H1 (cell line): ENCODE measurements around the gene CLDN24. TPM values are rescaled to one million over a fixed set of nuclear protein-coding genes. Genes with fewer than 3 reads are reported as not detected.

Source experiments
- CTCF ChIA-PET: fragments of 300-600 bp; sonication (Branson Sonifier 250); formaldehyde crosslinking; loops from one replicate; lab custom pipeline; 2021; ENCODE audit not compliant: partially characterized antibody; lab: Charles Lee
- POLR2A ChIA-PET: fragments of 300-600 bp; sonication (Branson Sonifier 250); formaldehyde crosslinking; loops from one replicate; lab custom pipeline; 2021; ENCODE audit warnings: inconsistent platforms; ENCODE audit not compliant: partially characterized antibody; lab: Charles Lee
- DNase-seq, 2 experiments: peaks; one replicate each; pipeline versions ENCODE4 v3.0.0 to v3.0.0-alpha.2; 2010 to 2022; ENCODE audit warnings: low spot score in 2 of 2, low read depth in 1 of 2, mixed read lengths in 1 of 2
- FAIRE-seq: peaks from 2 replicates; lab custom pipeline; 2011; peaks lifted over from hg19 to GRCh38; lab: Jason Lieb, UNC
- H2AFZ ChIP-seq: 2 replicates; pipeline ENCODE4 v1.8.1; 2012; ENCODE audit warnings: low read length, inconsistent platforms
- H2AK5ac ChIP-seq: 2 replicates; pipeline ENCODE4 v1.6.1; 2013; ENCODE audit warnings: low read depth, low read length
- H2BK120ac ChIP-seq: replicated peaks from 2 replicates; pipeline ENCODE3; 2013; ENCODE audit warnings: low read depth, low read length, inconsistent platforms
- H2BK12ac ChIP-seq: 2 replicates; pipeline ENCODE4 v1.6.1; 2013; ENCODE audit warnings: low read depth, low read length
- H2BK15ac ChIP-seq: 2 replicates; pipeline ENCODE4 v1.6.1; 2013; ENCODE audit warnings: low read length
- H2BK20ac ChIP-seq: 2 replicates; pipeline ENCODE4 v1.6.1; 2013; ENCODE audit warnings: low read length
- H2BK5ac ChIP-seq: 2 replicates; pipeline ENCODE4 v1.6.1; 2013; ENCODE audit warnings: low read depth, low read length
- H3K14ac ChIP-seq: 2 replicates; pipeline ENCODE4 v1.6.1; 2013; ENCODE audit warnings: inconsistent platforms; ENCODE audit not compliant: insufficient read length
- H3K18ac ChIP-seq: 2 replicates; pipeline ENCODE4 v1.6.1; 2013; ENCODE audit warnings: low read length; ENCODE audit errors: extremely low read depth
- H3K23ac ChIP-seq: 2 replicates; pipeline ENCODE4 v1.6.1; 2013; ENCODE audit warnings: inconsistent platforms; ENCODE audit not compliant: insufficient read length
- H3K23me2 ChIP-seq: 2 replicates; pipeline ENCODE4 v1.6.1; 2013; ENCODE audit warnings: low read depth, low read length
- H3K27ac ChIP-seq: 2 replicates; pipeline ENCODE4 v1.6.1; 2011; ENCODE audit warnings: low read depth, low read length, inconsistent platforms
- H3K27me3 ChIP-seq, 4 experiments: replicated peaks in 1 of 4; 1 replicate in 1 of 4; 2 replicates in 3 of 4; pipeline versions ENCODE4 v1.6.1 to v1.8.1; 2011 to 2013; ENCODE audit warnings: low read length in 3 of 4, mild to moderate bottlenecking in 3 of 4, inconsistent platforms in 2 of 4, mixed read lengths in 2 of 4, moderate library complexity in 1 of 4; ENCODE audit not compliant: control insufficient read depth in 3 of 4, insufficient read depth in 3 of 4; ENCODE audit errors: extremely low read depth in 1 of 4
- H3K36me3 ChIP-seq, 4 experiments: 2 replicates each; pipeline versions ENCODE4 v1.6.1 to v1.8.1; 2011 to 2013; ENCODE audit warnings: mild to moderate bottlenecking in 4 of 4, low read length in 3 of 4, moderate library complexity in 2 of 4, control low read depth in 1 of 4, inconsistent platforms in 1 of 4; ENCODE audit not compliant: insufficient read depth in 4 of 4, control insufficient read depth in 2 of 4
- H3K4ac ChIP-seq: replicated peaks from 2 replicates; pipeline ENCODE3; 2013; ENCODE audit warnings: low read length, low read depth, mixed read lengths, inconsistent platforms; ENCODE audit not compliant: insufficient read length
- H3K4me1 ChIP-seq, 4 experiments: replicated peaks in 1 of 4; 1 replicate in 1 of 4; 2 replicates in 3 of 4; pipeline versions ENCODE4 v1.6.1 to v1.8.1; 2011 to 2013; ENCODE audit warnings: low read length in 3 of 4, inconsistent platforms in 2 of 4, mixed read lengths in 1 of 4; ENCODE audit not compliant: insufficient read depth in 4 of 4, control insufficient read depth in 3 of 4
- H3K4me2 ChIP-seq, 2 experiments: 2 replicates each; pipeline versions ENCODE4 v1.6.1 to v1.8.1; 2011 to 2013; ENCODE audit warnings: low read depth in 2 of 2, low read length in 2 of 2, control low read depth in 1 of 2, inconsistent platforms in 1 of 2, mild to moderate bottlenecking in 1 of 2; ENCODE audit not compliant: insufficient read depth in 1 of 2
- H3K4me3 ChIP-seq, 4 experiments: fragments of 200-600, 300-600 bp in 1 of 4; sonication (generic), shearing (Covaris generic), sonication (Bioruptor Twin) in 1 of 4; 2 replicates each; pipeline versions ENCODE4 v1.5.1 to v1.8.1; 2011 to 2016; ENCODE audit warnings: low read length in 4 of 4, low read depth in 3 of 4, control low read depth in 2 of 4, inconsistent platforms in 2 of 4, mild to moderate bottlenecking in 2 of 4, mixed read lengths in 1 of 4, moderate library complexity in 1 of 4; ENCODE audit not compliant: insufficient read depth in 2 of 4; ENCODE audit errors: extremely low read depth in 1 of 4
- H3K56ac ChIP-seq: replicated peaks from 2 replicates; pipeline ENCODE3; 2013; ENCODE audit warnings: low read depth, mild to moderate bottlenecking, mixed read lengths, low read length, inconsistent platforms; ENCODE audit not compliant: insufficient read length
- H3K79me1 ChIP-seq: 2 replicates; pipeline ENCODE4 v1.6.1; 2013; ENCODE audit warnings: low read depth, low read length, control low read depth
- H3K79me2 ChIP-seq, 2 experiments: 2 replicates each; pipeline versions ENCODE4 v1.6.1 to v1.8.1; 2012 to 2013; ENCODE audit warnings: low read length in 2 of 2, mild to moderate bottlenecking in 2 of 2, inconsistent platforms in 1 of 2; ENCODE audit not compliant: insufficient read depth in 2 of 2, control insufficient read depth in 1 of 2
- H3K9ac ChIP-seq, 4 experiments: replicated peaks in 1 of 4; 1 replicate in 1 of 4; 2 replicates in 3 of 4; pipeline versions ENCODE4 v1.6.1 to v1.8.1; 2011 to 2013; ENCODE audit warnings: low read depth in 3 of 4, low read length in 3 of 4, control low read depth in 2 of 4, mild to moderate bottlenecking in 2 of 4, moderate library complexity in 2 of 4, inconsistent platforms in 1 of 4; ENCODE audit errors: extremely low read depth in 1 of 4
- H3K9me3 ChIP-seq, 2 experiments: 2 replicates each; pipeline versions ENCODE4 v1.6.1 to v1.8.1; 2012 to 2013; ENCODE audit warnings: mild to moderate bottlenecking in 2 of 2, moderate library complexity in 2 of 2, control low read depth in 1 of 2, inconsistent platforms in 1 of 2, low read depth in 1 of 2, low read length in 1 of 2, mixed read lengths in 1 of 2; ENCODE audit not compliant: insufficient read depth in 2 of 2
- H4K20me1 ChIP-seq, 2 experiments: replicated peaks in 1 of 2; 2 replicates each; pipeline versions ENCODE3 to v1.8.1; 2011 to 2013; ENCODE audit warnings: inconsistent platforms in 2 of 2, low read length in 2 of 2, mild to moderate bottlenecking in 1 of 2; ENCODE audit not compliant: insufficient read depth in 2 of 2, control insufficient read depth in 1 of 2
- H4K5ac ChIP-seq: 2 replicates; pipeline ENCODE4 v1.6.1; 2013; ENCODE audit warnings: low read length, low read depth, mixed read lengths, inconsistent platforms; ENCODE audit not compliant: insufficient read length
- H4K8ac ChIP-seq: 2 replicates; pipeline ENCODE4 v1.8.0; 2013; ENCODE audit warnings: mild to moderate bottlenecking, moderate library complexity, low read length, inconsistent platforms; ENCODE audit not compliant: insufficient read depth; ENCODE audit errors: extremely low read depth
- H4K91ac ChIP-seq: replicated peaks from 2 replicates; pipeline ENCODE3; 2013; ENCODE audit warnings: low read length, mixed read lengths, inconsistent platforms; ENCODE audit not compliant: insufficient read length
- CTCF ChIP-seq, 3 experiments: IDR thresholded peaks; 1 replicate in 2 of 3; 2 replicates in 1 of 3; pipeline versions ENCODE4 v1.5.1 to v1.6.1; 2011; ENCODE audit warnings: low read length in 3 of 3, mild to moderate bottlenecking in 3 of 3, inconsistent platforms in 2 of 3, low read depth in 1 of 3, moderate library complexity in 1 of 3; ENCODE audit not compliant: insufficient read depth in 1 of 3; ENCODE audit errors: control extremely low read depth in 1 of 3
- MAFK ChIP-seq: IDR thresholded peaks from 2 replicates; pipeline ENCODE4 v1.6.1; 2012; ENCODE audit warnings: low read depth, mild to moderate bottlenecking, improper control_type of control experiment, low read length
- RAD21 ChIP-seq, 2 experiments: IDR thresholded peaks in 1 of 2; conservative IDR thresholded peaks in 1 of 2; 2 replicates each; pipeline ENCODE4 v1.6.1; 2011; ENCODE audit warnings: low read depth in 2 of 2, low read length in 2 of 2, improper control_type of control experiment in 1 of 2, inconsistent platforms in 1 of 2, mild to moderate bottlenecking in 1 of 2, moderate library complexity in 1 of 2
- WGBS, 2 experiments: shearing (Covaris generic) in 1 of 2; methylation state at CpG; one replicate each; pipeline versions ENCODE4 v1.1.6 to v1.1.7; 2013 to 2015; ENCODE audit warnings: low lambda C conversion rate in 2 of 2, mixed read lengths in 2 of 2, inconsistent platforms in 1 of 2, low coverage in 1 of 2, missing lambda C conversion rate in 1 of 2; ENCODE audit not compliant: insufficient replicate concordance in 2 of 2, insufficient coverage in 1 of 2, insufficient read length in 1 of 2; ENCODE audit errors: extremely low coverage in 1 of 2, missing lambda C conversion rate in 1 of 2; 5-methylcytosine and 5-hydroxymethylcytosine counted together
- polyA plus RNA-seq, 7 experiments: library from polyadenylated mRNA; depleted of rRNA in 3 of 7; stranded (reverse) in 5 of 7; unstranded in 2 of 7; fragments of >200 nt in 5 of 7; fragments of 200-250 nt in 2 of 7; gene quantifications; 1 replicate in 5 of 7; 2 replicates in 1 of 7; 4 replicates in 1 of 7; pipeline versions ENCODE4 v1.2.1 to v1.2.3, GENCODE V29; 2011 to 2013; ENCODE audit warnings: missing spikeins in 2 of 7, mixed read lengths in 2 of 7
- total RNA-seq: library from RNA; stranded (reverse); fragmentation: NEBNext Ultra II Directional; extraction: Animal tissue kit (Norgen Biotek cat#: 25700); gene quantifications from 2 replicates; pipeline ENCODE4 v1.2.1, GENCODE V29; 2021

Gene CLDN24
- total and polyA plus RNA-seq, 2 of the 8 experiments (the other 6 are each of a cell fraction or from before 2014, with no cell fraction given) = not detected

GRCh38 chr4:183353557-183353956 is 31.3 kb upstream of the CLDN24 start:
- Histone ChIP-seq H3K18ac (no peak overlapping the region), H2BK12ac (no peak overlapping the region), H3K4me1 (peaks cover 0 to 2% (median under 1%) of the 10 kb centered on the region in 4 experiments; a peak in 3 of 7 replicates), H3K4ac (no peak overlapping the region), H3K9me3 (no peaks in the 10 kb centered on the region), H2BK15ac (no peak overlapping the region), H2BK5ac (no peak overlapping the region), H4K91ac (no peak overlapping the region), H3K23me2 (no peaks in the 10 kb centered on the region), H3K23ac (no peak overlapping the region), H4K5ac (no peak overlapping the region), H3K36me3 (no peaks in the 10 kb centered on the region), H3K4me3 (no peak overlapping the region), H4K8ac (no peak overlapping the region), H3K79me1 (no peaks in the 10 kb centered on the region), H2BK120ac (no peak overlapping the region), H2AK5ac (no peak overlapping the region), H3K56ac (no peak overlapping the region), H3K79me2 (no peaks in the 10 kb centered on the region), H3K27ac (no peak overlapping the region), H3K4me2 (no peak overlapping the region), H3K14ac (no peak overlapping the region), H2BK20ac (no peak overlapping the region), H3K27me3 (no peaks in the 10 kb centered on the region), H2AFZ (no peak overlapping the region), H4K20me1 (no peaks in the 10 kb centered on the region), H3K9ac (no peak overlapping the region)
- FAIRE-seq (no peak), DNase-seq (no peak)
- ChIA-PET CTCF (interaction anchor here (0.5 to 1.3 kb wide), 2 partner anchors 10 to 52 kb away, joined by 4 read pairs; no protein-coding TSS in a partner anchor), POLR2A (no interaction called here)
- TF ChIP-seq MAFK (no peak), RAD21 (IDR thresholded peaks at IDR 0.05 in 1 of 2, conservative IDR thresholded peaks at IDR 0.05 in 1 of 2; ENCODE audit: low read depth in 2 of 2, low read length in 2 of 2) (peak; percentile 34 to 39), CTCF (IDR thresholded peaks at IDR 0.05; ENCODE audit: control extremely low read depth in 1 of 3, insufficient read depth in 1 of 3, low read depth in 1 of 3, low read length in 3 of 3) (peak in 2 of 3 experiments; percentile 11 to 16; a peak in 2 of 4 replicates)
- WGBS, 2 experiments = 85% methylated on average over 8 of the region's 8 CpGs; no CpG with 5 or more reads in 1 of the 2 experiments
